HG03064 (cell line): ENCODE data around the gene CPA5.
"Not testable (repeated sequence)": the region's sequence is repeated elsewhere in the genome, so short reads cannot be mapped to it uniquely, and the experiment has no call there.

ENCODE experiments used
- ATAC-seq: cut with Tn5 transposase; IDR thresholded peaks from one replicate; pipeline ENCODE4 v1.9.1; 2021; ENCODE audit warnings: low read depth; ENCODE audit not compliant: unreplicated experiment

Gene CPA5

DNA sequence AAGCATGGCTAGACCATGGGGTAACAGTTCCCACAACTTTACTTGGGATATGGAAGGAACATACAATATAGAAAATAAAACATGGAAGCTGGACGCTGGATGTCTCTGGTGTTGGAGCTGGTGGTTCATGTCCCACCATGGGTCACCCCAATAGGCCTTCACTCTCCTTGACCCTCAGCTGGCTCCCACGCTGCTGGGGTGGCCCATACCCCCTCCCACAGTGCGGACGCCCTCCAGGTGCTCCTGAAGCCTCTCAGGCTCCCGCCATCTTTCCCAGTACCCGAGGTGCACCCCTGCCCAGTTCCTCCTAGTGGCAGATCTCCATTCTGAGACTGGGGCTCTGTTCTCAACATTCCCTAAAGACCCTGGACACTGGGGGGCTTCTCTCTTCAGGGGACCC lies 29.9 kb downstream of the CPA5 start:
- no peak for ATAC-seq

DNA sequence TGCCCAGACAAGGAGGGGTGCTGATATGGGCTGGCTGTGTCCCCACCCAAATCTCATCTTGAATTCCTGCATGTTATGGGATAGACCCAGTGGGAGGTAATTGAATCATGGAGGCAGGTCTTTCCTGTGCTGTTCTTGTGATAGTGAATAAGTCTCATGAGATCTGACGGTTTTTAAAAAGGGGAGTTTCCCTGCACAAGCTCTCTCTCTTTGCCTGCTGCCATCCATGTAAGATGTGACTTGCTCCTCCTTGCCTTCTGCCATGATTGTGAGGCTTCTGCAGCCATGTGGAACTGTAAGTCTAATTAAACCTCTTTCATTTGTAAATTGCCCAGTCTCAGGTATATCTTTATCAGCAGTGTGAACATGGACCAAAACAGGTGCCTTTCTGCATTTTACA lies 31.8 kb downstream of the CPA5 start:
- not testable (repeated sequence) for ATAC-seq

DNA sequence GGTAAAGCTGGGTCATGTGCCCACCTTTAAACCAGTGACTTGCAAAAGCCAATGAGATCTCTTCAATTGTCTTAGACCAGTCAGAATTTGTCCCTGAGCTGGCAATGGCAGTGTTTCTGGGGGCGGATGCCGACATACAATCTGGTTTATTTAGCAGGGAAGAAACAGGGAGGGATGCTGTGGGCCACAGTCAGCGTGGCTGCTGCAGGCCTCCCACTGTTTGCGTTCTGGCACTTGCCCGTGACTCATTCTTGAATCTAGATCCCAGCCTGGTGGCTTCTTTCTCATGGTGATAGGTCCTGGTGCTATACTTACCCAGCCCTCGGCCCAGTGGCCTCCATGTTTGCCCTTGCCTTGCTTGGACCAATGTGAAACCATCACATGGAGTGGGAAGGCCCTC lies 32.6 kb downstream of the CPA5 start:
- ATAC-seq: no peak

DNA sequence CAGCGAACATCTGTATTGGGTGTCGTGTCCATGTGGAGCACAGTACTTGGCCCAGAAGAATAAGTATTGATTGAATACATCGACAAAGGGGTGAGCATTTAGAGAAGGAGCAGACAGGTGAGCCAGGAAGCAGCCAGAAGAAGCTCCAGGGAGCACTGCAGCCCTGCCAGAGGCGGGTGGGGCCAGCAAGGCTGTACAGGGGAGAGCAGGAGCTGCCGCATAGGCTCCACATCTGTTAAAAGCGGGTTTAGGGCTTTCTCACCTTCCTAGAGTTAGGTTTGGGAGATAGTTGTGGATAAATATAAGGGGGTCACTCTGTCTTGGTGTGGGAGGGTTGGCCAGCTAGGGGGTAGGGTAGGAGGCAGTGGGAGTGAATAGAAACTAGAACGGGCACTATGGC lies 34.4 kb downstream of the CPA5 start:
- ATAC-seq: no peak

DNA sequence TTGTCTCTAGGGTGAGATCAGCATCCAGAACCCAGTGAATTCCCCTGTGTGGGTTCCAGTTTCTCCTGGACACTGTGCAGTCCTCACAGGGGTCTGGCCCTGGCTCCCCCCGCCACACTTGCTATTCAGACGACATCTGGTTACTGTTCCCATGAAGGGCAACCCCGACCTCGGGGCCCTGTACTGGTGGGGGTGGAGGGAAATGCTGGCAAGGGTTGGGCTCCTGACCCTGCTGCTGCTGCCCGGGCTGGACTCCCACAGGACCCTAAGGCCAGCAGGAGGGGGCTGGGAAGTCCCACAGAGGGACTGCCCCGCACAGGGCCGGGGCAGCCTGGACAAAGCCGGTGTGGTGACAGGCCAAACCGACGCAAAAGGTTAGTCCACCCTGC lies 34.9 kb downstream of the CPA5 start:
- no peak for ATAC-seq

DNA sequence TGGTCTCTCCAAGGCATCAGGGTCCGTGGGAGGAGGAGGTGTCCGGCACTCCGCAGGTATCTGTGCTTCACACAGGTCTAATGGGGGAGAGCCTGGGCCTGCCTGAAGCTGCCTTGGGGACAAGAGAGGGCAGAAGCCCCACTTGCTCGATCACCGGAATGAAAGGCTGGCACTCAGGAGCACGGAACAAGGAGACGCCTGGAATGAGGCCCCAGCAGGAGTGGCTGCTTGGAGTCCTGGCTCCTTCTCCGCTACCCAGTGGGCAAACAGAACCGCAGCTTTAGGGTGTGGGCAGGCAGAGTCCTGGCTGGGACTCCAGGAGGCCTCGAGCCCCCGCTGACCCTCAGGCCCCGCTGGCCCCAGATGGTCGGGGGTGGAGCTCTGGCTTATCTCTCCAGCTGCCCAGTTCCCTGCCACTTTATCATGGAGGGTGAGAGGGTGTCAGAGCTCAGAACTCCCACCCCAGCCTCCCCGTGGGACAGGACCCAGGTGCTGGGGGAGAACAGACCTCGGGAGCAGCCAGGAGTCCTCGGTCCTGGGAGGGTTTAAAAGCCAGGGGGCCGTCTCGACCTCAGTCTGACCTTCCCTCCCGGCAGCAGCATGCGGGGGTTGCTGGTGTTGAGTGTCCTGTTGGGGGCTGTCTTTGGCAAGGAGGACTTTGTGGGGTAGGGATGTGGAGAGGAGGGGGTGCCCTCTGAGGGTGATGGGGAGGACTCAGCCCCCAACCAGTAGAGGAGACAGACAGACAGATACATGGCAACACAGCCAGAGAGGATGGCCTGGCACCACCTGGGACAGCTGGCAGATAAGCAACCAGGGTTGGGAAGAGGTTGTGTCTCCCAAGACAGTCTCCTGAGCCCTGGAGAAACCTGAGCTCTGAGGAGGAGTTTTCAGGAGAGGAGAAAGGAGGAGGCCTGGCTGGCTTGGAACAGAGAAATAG lies 35.6 kb downstream of the CPA5 start, which contains the start of gene CPA1:
Gene CPA1 (plus strand): TSS at position 574 of the 940 bp plus-strand sequence. CDS start 27 bp downstream, at position 601.
- ATAC-seq: no peak

DNA sequence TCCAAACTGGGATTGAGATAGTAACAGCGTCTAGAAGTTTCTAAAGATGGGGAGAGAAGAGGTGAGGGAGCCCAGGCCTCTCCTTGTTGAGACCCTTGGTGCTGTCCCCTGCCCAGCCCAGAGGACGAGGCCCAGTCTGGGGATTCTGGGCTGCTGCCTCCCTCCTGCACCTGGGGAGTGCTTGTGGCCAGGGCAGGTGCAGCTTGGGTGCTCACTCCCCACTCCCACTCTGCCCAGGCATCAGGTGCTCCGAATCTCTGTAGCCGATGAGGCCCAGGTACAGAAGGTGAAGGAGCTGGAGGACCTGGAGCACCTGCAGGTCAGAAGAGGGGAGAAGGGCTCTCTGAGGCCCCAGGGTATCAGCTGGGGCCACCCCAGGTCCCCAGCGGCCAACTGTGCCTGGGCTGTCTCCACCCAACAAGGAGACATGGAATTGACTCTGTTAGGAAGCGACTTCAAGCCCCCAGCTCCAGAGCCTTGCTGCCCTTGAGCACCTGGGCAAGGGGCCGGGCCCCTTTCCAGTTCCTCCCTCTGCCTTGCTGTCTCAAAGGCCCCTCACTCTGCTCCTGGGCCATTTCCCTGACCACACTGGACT lies 36.3 kb downstream of the CPA5 start:
- no peak for ATAC-seq

DNA sequence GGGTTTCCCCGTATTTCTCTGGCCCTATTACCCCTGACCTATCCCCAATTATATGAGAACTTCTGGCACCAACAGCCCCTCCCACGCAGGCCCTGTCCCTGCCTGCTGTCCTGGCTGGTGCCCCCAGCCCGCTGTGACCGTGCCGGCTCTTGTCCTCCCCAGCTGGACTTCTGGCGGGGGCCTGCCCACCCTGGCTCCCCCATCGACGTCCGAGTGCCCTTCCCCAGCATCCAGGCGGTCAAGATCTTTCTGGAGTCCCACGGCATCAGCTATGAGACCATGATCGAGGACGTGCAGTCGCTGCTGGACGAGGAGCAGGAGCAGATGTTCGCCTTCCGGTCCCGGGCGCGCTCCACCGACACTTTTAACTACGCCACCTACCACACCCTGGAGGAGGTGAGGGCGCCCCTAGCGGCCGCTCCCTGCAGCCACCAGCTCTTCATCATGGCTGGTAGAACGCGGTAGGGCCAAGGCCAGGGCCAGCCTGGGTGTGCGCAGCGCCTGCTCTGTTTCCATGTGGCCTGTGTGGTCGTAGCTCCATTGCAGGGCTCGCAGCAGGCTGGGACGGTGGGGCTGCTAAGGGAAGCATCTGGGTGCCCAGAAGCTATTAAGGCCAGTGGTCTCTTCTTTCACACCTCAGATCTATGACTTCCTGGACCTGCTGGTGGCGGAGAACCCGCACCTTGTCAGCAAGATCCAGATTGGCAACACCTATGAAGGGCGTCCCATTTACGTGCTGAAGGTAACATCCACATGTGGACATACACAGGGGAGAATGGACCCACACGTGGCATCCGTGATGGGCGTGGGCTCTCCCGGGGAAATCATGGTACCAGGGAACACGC lies 37.1 kb downstream of the CPA5 start:
- no peak for ATAC-seq

DNA sequence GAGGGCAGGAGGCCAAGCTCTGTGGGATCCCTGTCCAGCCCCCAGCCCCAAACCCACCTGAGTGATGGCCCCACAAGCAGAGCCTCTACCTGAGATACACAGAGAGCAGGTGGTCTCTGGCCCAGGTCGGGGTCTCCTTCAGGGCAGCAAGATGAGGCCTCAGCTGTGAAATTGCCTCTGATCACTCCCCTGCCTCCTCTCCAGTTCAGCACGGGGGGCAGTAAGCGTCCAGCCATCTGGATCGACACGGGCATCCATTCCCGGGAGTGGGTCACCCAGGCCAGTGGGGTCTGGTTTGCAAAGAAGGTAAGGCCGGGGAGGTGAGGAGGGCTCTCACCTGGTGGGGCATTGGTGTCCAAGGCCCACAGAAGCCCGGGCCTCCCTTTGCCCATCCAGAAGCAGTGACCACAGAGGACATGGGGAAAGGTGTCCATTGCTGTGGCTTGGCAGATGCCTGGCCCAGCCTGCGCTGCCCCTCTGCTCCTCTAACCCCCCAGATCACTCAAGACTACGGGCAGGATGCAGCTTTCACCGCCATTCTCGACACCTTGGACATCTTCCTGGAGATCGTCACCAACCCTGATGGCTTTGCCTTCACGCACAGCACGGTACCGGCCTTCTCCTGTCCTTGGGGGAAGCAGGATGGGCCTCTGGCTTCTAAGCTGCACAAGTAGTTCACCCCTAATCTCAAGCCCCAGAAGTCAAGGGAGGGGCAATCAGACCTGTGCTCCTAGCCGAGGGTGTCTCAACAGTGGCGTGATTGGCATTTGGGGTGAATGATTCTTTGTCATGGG lies 38.8 kb downstream of the CPA5 start:
- no peak for ATAC-seq

DNA sequence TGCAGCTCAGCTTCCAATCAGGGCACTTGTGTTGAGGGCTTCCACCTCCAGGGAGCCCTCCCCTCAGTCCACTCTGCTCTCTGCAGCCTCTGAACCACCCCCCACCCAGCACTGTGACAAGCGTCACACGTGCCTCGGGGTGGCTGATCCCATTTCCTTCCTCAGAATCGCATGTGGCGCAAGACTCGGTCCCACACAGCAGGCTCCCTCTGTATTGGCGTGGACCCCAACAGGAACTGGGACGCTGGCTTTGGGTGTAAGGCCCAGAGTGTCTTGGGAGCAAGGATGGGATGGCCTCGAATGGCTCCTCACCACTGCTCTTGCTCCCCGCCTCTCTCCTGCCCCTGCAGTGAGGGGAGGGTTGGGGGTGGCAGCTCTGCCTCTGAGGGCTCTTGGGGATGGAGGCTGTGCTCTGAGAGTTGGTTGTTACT lies 39.8 kb downstream of the CPA5 start:
- no peak for ATAC-seq

DNA sequence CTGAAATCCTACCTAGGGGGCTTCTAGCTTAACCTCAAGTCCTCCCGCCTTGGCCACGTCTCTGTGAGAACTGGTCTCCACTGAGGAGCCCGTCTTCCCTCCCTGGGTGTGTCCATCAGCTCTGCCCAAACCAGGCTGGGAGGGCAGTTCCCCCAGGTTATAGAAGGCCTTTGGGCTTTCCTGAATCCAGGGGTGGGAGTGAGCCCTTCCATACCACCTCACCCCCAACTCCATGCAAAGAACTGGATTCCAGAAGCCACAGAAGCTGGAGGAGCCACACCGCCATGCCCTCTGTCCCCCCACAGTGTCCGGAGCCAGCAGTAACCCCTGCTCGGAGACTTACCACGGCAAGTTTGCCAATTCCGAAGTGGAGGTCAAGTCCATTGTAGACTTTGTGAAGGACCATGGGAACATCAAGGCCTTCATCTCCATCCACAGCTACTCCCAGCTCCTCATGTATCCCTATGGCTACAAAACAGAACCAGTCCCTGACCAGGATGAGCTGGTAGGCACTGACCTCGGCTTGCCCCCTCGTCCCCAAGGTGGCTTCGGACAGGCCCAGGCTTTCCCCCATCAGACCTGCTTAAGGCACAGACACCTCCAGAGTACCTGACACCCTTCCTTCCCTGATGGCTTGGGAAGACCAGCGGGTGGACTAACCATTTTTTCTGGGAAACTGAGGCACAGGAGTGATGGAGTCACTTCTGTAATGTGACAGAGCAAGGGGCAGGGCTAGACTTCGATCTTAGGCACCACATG lies 40.4 kb downstream of the CPA5 start:
- ATAC-seq: no peak

DNA sequence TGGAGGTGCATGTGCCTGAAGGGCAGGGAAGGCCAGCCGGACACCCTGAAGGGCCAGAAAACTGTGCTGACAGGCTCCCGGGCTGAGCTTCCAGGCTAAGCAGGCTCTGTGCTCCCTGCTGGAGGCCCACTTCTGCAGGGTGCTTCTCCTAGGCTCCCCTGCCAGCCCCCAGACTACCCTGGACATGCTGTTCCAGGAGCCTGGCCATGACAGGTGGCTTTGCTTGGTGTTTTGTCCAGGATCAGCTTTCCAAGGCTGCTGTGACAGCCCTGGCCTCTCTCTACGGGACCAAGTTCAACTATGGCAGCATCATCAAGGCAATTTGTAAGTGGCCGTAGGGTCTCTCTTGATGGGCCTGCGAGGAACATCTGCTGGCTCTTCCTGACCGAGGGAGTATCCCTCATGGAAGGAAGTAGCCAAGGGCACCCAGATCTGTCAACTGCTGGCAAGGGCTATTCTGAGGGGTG lies 41.0 kb downstream of the CPA5 start:
- ATAC-seq: no peak

DNA sequence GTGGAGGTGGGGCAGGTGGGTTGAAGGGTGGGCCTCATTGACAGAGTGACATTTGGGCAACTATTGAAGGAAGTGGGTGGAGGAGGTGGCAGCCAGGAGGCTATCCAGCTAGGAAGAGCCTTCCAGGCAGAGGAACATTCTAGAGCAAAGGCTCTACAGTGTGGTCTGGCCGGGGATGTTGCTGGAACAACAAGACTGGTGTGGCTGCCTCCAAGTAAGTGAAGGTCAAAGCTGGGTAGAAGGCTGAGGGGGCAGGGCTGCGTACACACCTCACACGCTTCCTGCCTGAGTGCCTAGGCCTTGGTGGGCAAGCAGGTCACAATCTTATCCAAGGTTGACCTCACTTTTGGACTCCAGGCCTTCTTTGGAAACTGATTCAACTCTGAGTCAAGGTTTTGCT lies 42.3 kb downstream of the CPA5 start:
- ATAC-seq: no peak

DNA sequence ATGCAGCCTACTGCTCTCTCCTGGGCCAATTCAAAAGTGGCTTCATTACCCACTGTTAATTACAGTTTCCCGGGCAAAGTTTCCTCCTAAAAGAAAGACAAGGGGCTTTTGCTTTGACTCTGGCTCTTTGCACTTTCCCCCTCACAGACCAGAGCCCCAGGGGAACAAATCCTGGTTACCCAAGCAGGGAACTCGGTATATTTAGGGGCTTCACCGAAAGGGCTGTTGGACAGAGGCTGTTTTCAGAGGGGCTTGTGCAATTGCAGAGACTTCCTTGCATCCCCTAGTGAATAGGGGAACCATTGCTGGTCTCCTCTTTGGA lies 42.7 kb downstream of the CPA5 start:
- no peak for ATAC-seq

DNA sequence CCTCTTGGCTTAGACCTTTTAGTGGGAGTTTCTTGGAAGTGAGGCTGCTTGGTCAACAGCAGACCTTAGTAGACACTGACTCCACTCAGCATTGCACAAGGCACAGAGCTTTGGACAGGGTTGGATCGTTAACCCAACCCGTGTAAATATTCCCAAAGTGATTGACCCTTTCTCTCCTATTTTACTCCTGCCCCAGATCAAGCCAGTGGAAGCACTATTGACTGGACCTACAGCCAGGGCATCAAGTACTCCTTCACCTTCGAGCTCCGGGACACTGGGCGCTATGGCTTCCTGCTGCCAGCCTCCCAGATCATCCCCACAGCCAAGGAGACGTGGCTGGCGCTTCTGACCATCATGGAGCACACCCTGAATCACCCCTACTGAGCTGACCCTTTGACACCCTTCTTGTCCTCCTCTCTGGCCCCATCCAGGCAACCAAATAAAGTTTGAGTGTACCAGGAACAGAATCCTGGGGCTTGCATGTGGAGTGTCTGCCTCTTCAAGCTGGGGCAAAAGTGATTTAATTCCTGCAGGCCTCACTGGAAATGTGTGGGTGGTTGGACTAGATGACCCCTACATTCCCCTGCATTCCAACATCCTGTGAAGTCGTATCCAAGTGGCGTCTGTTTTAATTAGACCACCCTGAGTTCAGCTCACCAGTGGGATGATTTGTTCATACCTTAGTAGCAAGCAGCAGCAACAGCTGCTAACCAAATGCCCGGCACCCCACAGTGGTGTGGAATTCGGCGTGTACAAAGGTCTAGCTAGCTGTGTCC lies 43.2 kb downstream of the CPA5 start:
- no peak for ATAC-seq

DNA sequence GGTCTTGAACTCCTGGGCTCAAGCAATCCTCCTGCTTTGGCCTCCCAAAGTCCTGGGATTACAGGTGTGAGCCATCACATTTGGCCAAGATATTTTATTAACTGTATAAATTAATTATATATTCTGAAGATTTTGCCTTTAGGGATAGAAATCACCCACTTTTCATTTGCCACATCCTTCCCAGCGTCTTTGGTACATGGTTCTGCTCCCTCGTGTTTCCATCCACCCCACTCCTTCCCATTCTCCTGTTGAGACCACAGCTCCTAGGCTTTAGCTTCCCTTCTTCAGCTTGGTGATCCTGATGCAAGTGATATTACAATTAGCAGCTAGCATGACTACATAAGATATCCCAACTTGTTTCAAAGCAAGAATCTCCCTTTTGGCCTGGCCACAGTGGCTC lies 44.1 kb downstream of the CPA5 start:
- no peak for ATAC-seq

DNA sequence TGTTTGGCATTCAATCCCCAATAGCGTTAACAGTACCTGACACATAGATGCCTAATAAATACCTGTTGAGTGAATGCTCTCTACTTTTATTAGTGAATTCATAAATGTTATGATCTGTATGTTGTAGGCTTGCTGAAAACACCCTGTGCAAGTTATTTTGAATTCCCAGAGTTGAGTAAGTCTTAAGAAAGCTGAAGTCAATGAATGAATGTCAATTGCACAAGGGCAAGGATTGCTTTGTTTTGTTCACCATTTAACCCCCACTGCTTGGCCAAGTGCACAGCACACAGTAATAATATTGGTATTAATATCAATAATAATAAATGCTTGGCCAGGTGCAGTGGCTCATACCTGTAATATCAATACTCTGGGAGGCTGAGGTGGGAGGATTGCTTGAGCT lies 45.9 kb downstream of the CPA5 start:
- no peak for ATAC-seq

DNA sequence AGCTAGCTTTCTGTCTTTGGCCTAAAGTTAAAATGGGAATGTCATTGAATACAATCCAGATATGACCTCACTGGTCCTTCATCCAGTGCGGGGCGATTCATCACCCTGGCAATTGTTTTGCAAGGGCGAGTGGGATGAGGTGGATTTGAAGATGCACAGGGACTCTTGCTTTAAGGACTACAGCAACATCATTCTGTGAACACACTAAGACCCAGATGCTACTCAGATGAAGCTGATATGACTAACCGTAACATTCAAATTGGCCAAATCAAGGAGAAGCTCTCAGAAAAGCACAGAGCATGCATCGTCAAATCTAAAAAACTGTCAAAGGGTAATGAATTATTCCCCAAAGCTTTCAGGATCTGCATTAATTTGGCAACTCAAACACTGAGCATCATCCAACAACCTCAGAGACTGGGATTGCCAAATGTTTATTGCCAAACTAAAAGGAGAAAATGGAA lies 48.5 kb downstream of the CPA5 start:
- ATAC-seq: no peak
